HFF-Myc (cell line): ENCODE results near the gene PTDSS2.

Experiments used
- DNase-seq: peaks from one replicate; pipeline ENCODE4 v3.0.0-alpha.2; 2011; ENCODE audit warnings: low read depth; ENCODE audit errors: extremely low read depth
- H3K4me3 ChIP-seq: replicated peaks from 2 replicates; pipeline ENCODE4 v1.5.1; 2011; ENCODE audit warnings: low read depth, mild to moderate bottlenecking, control low read depth, low read length
- CTCF ChIP-seq: IDR thresholded peaks from 2 replicates; pipeline ENCODE4 v1.5.1; 2012; ENCODE audit warnings: mild to moderate bottlenecking, low read depth, low read length, control low read depth; ENCODE audit errors: missing control alignments

PTDSS2 gene

GRCh38 chr11:428295-428694, 21.8 kb upstream of the PTDSS2 start:
- no peak for DNase-seq
- no peak for TF ChIP-seq CTCF

GRCh38 chr11:429391-429790, 20.7 kb upstream of the PTDSS2 start:
- TF ChIP-seq CTCF: no peak
- no peak overlapping the region for H3K4me3 ChIP-seq
- DNase-seq: no peak

More at GRCh38 chr11:428295-428694, 21.8 kb upstream of the PTDSS2 start:
- H3K4me3 ChIP-seq: no peak overlapping the region

GRCh38 chr11:429931-430456, 20.1 kb upstream of the PTDSS2 start:
- H3K4me3 ChIP-seq: no peak overlapping the region
- no peak for DNase-seq
- TF ChIP-seq CTCF: no peak

- TF ChIP-seq CTCF: no peak
- DNase-seq: no peak
- no peak overlapping the region for H3K4me3 ChIP-seq
Measured at GRCh38 chr11:431921-432320, 18.2 kb upstream of the PTDSS2 start.

- no peak for TF ChIP-seq CTCF
- DNase-seq: no peak
- no peak overlapping the region for H3K4me3 ChIP-seq
Measured at GRCh38 chr11:432501-433100, 17.5 kb upstream of the PTDSS2 start.

- TF ChIP-seq CTCF: no peak
Measured at GRCh38 chr11:433111-433510, 17.0 kb upstream of the PTDSS2 start.

GRCh38 chr11:433641-434040, 16.4 kb upstream of the PTDSS2 start:
- H3K4me3 ChIP-seq: no peak overlapping the region
- no peak for TF ChIP-seq CTCF
- no peak for DNase-seq

More at GRCh38 chr11:433111-433510, 17.0 kb upstream of the PTDSS2 start:
- no peak overlapping the region for H3K4me3 ChIP-seq
- DNase-seq: no peak
